ENCODE results near the gene NCK2. TPM values are rescaled to one million over a fixed set of nuclear protein-coding genes. Genes with fewer than 3 reads are reported as not detected.
"Not testable (repeated sequence)": the region's sequence is repeated elsewhere in the genome, so short reads cannot be mapped to it uniquely, and the experiment has no call there.

Gene NCK2
- total RNA-seq, 4 donors from 2014 or later = 32.6 to 43.7 (median 38.7) TPM

DNA sequence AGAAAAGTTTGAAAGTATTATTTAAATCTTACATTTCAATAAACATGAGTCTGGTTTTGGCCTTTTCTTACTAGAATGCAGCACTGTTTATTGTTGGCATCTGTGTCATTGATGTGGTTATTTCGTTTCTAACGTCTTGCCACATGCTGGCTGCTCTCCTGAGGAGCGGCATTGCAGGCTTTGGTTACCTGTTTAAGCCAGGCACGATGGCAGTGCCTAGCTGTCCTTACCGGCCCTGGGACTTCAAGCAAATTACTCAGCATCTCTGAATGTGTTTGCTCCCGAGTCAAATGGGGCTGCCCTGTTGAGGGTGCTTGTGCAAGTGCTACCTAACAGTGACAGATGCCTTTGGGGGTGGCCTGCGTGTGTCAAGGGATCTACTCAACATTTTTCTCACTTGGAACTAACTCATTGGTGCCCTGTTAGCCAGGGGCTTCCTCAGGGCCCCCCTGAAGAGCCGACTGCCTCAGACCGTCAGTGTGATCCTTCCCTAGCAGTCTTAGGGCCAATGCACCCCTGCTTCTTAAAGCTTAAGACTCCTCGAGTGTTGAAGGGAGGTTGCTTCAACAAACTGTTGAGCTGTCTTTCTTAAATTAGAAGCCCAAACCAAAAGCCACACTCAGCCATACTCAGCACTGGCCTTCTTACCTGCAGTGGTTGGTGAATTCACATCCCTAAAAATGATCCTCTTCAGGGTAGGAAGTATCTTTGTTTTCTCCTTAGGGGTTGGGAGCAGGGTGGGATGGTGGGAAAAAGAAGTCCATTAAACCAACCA lies 151.5 kb downstream of the NCK2 start:
- ATAC-seq (ENCODE audit: low FRiP score) = no peak
- TF ChIP-seq, protein P1, sequence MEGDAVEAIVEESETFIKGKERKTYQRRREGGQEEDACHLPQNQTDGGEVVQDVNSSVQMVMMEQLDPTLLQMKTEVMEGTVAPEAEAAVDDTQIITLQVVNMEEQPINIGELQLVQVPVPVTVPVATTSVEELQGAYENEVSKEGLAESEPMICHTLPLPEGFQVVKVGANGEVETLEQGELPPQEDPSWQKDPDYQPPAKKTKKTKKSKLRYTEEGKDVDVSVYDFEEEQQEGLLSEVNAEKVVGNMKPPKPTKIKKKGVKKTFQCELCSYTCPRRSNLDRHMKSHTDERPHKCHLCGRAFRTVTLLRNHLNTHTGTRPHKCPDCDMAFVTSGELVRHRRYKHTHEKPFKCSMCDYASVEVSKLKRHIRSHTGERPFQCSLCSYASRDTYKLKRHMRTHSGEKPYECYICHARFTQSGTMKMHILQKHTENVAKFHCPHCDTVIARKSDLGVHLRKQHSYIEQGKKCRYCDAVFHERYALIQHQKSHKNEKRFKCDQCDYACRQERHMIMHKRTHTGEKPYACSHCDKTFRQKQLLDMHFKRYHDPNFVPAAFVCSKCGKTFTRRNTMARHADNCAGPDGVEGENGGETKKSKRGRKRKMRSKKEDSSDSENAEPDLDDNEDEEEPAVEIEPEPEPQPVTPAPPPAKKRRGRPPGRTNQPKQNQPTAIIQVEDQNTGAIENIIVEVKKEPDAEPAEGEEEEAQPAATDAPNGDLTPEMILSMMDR (IDR thresholded peaks at IDR 0.05) = no peak
- no peak for DNase-seq (ENCODE audit: low spot score)

DNA sequence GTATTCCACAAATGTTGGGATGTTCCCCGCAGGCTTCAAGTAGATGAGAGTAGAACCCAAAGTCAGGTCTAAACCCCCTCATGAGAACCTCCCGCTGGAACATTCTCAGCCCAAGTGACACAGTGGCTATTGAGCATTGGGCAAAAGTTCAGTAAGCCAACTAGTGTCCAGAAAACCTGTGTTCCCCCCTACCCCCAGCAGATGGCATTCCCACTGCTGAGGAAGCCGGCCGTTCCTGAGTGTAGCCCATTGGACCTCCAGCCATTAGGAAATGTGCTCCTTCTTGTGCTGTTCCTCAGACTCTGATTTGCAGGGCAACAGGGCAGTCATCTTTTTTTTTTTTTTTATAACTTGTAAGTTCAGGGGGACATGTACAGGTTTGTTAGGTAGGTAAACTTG lies 152.1 kb downstream of the NCK2 start:
- ATAC-seq (ENCODE audit: low FRiP score) (no peak), DNase-seq (ENCODE audit: low spot score) (no peak)
- TF ChIP-seq, protein P1 (IDR thresholded peaks at IDR 0.05) = no peak

DNA sequence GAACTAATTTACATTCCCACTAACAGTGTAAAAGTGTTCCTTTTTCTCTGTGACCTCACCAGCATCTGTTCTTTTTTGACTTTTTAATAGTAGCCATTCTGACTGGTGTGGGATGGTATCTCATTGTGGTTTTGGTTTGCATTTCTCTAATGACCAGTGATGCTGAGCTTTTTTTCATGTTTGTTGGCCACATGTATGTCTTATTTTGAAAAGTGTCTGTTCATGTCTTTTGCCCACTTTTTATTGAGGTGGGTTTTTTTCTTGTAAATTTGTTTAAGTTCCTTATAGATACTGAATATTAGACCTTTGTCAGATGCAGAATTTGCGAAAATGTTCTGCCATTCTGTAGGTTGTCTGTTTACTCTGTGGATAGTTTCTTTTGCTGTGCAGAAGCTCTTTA lies 153.0 kb downstream of the NCK2 start:
- DNase-seq (ENCODE audit: low spot score); ATAC-seq (ENCODE audit: low FRiP score): not testable (repeated sequence)

DNA sequence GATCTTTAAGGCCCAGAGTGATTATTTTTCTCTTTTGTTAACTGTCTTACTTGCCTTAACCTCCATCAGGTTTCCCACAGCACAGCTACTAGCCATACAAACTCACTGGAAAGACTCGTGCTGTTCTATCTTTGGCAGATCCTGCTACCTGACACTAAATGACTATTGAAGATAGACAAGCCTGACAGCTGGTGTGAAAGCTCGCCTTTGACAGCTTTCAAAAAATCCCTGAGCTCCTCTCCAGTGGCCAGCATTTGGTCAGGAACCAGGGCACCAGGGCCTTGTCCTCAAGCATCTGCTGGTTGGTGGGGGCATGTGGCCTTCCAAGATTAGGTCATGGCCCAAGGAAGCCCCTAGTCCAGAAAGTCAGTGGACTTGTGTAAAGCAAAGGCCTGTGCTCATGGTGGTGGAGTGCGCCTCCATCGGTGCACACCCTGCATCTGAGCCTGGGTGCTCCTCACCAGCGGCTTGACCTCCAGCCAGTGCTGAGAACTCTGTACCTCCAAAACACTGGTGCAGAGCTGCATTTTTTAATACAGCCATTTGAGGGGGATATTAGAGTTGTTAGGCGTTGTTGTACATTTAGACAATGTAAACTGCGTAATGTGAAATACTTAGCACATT lies 158.5 kb downstream of the NCK2 start:
- ATAC-seq (ENCODE audit: low FRiP score) (no peak), DNase-seq (ENCODE audit: low spot score) (no peak)
- TF ChIP-seq, protein P1 (IDR thresholded peaks at IDR 0.05) = no peak

DNA sequence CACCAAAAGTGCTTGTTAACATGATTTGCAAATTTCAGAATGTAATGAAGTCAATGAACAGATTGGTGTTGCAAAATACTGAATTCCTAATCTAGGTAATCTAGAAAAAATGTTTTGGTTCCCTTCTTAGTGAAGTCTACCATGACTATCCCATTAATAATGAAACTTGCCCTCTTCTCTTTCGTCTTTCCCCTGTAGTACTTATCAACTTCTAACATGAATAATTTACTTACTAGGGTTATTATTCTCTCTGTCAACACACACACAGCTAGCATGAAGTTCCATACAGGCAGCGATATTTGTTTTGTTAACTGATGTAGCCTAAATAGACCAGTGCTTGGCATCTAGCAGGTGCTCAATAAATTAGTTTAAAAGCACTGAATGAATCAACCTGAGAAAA lies 160.2 kb downstream of the NCK2 start:
- TF ChIP-seq, protein P1 (IDR thresholded peaks at IDR 0.05) = no peak

DNA sequence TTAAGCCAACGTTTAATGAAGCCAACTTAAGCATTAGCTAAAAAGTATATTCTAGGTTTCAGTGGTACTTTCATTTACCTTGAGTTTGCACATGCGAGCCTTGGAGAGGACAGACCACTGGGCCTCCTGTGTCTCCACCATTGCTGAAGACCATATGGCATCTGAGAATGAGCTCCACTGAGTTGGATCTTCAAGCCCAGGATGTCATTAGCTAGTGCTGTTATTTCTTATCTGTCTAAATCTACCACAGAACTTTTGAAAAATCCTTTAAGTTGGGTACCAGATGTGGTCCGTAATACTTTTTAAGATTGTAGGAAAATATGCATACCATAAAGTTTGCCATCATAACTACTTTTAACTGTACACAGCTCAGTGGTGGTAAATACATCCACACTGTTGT lies 161.8 kb downstream of the NCK2 start:
- no peak for DNase-seq (ENCODE audit: low spot score)
- no peak for ATAC-seq (ENCODE audit: low FRiP score)
- TF ChIP-seq, protein P1 (IDR thresholded peaks at IDR 0.05) = no peak

More for the DNA sequence above, 160.2 kb downstream of the NCK2 start:
- DNase-seq (ENCODE audit: low spot score) = no peak
- ATAC-seq (ENCODE audit: low FRiP score) = no peak

DNA sequence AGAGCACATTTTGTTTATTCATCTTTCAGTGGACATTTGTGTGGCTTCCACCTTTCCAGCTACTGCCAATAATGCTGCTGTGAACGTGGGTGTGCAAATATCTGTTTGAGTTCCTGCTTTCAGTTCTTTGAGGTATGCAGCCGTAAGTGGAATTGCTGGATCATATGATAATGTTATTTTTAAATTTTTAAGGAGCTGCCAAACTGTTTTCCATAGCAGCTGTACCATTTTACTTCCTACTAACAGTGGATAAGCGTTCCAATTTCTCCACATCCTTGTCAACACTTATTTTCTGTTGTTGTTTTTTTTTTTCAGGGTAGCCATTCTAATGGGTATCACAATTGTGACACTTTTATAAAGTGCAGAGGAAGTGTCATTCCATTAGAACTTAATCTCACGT lies 162.5 kb downstream of the NCK2 start:
- TF ChIP-seq, protein P1 (IDR thresholded peaks at IDR 0.05) = no peak
- ATAC-seq (ENCODE audit: low FRiP score) (no peak), DNase-seq (ENCODE audit: low spot score) (no peak)
